HL-60 (cell line): ENCODE data around the gene TMEM266.

Source experiments
- DNase-seq, 2 experiments: peaks; one replicate each; pipeline ENCODE4 v3.0.0-alpha.2; 2010 to 2020; ENCODE audit warnings: low read depth in 1 of 2, low spot score in 1 of 2
- H3K27ac ChIP-seq: fragments of 250-450 bp; sonication (Bioruptor Pico); replicated peaks from 2 replicates; pipeline ENCODE4 v1.5.1; 2020; ENCODE audit warnings: mild to moderate bottlenecking, moderate library complexity
- H3K27me3 ChIP-seq: fragments of 250-450 bp; sonication (Bioruptor Pico); 2 replicates; pipeline ENCODE4 v1.5.1; 2021; ENCODE audit warnings: mild to moderate bottlenecking, moderate library complexity; ENCODE audit not compliant: insufficient read depth, poor library complexity, severe bottlenecking
- H3K4me3 ChIP-seq: replicated peaks from 2 replicates; pipeline ENCODE4 v1.5.1; 2011; ENCODE audit warnings: mild to moderate bottlenecking, control low read depth, low read length; ENCODE audit not compliant: insufficient read depth
- GABPA ChIP-seq: IDR thresholded peaks from 2 replicates; pipeline ENCODE4 v1.6.1; 2012; ENCODE audit warnings: low read depth
- POLR2AphosphoS5 ChIP-seq: IDR thresholded peaks from 2 replicates; pipeline ENCODE4 v1.6.1; 2012; ENCODE audit warnings: low read depth
- REST ChIP-seq: IDR thresholded peaks from 2 replicates; pipeline ENCODE4 v1.6.1; 2012; ENCODE audit warnings: low read depth; ENCODE audit not compliant: insufficient replicate concordance
- SPI1 ChIP-seq: IDR thresholded peaks from 2 replicates; pipeline ENCODE4 v1.6.1; 2012; ENCODE audit warnings: low read depth, mild to moderate bottlenecking, borderline replicate concordance
- TF ChIP-seq, protein P1 (sequence below): IDR thresholded peaks from one replicate; pipeline ENCODE4 v1.5.1; 2011; ENCODE audit warnings: low read length, control low read depth, inconsistent platforms; ENCODE audit not compliant: insufficient read depth

Gene TMEM266

DNA sequence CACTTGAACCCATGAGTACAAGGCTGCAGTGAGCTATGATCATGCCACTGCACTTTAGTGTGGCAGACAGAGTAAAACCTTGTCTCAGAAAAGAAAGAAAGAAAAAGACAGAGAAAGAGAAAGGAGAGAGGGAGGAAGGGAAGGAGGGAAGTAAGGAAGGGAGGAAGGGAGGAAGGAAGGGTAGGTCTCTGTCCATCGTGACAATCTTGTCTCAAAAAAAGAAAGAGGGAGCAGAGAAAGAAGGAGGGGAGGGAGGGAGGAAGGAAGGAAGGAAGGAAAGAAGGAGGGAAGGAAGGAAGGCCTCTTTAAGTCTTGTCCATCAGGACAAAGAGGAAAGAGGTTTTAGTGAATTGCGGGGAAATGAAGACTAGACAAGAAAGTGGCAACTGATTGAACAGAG lies 129.3 kb downstream of the TMEM266 start:
- Histone ChIP-seq H3K27me3 (no peaks in the 10 kb centered on the region), H3K4me3 (no peak overlapping the region), H3K27ac (no peak overlapping the region)
- no peak for TF ChIP-seq SPI1
- TF ChIP-seq POLR2AphosphoS5, result no peak
- no peak for TF ChIP-seq REST
- TF ChIP-seq GABPA, result no peak
- TF ChIP-seq, protein P1, sequence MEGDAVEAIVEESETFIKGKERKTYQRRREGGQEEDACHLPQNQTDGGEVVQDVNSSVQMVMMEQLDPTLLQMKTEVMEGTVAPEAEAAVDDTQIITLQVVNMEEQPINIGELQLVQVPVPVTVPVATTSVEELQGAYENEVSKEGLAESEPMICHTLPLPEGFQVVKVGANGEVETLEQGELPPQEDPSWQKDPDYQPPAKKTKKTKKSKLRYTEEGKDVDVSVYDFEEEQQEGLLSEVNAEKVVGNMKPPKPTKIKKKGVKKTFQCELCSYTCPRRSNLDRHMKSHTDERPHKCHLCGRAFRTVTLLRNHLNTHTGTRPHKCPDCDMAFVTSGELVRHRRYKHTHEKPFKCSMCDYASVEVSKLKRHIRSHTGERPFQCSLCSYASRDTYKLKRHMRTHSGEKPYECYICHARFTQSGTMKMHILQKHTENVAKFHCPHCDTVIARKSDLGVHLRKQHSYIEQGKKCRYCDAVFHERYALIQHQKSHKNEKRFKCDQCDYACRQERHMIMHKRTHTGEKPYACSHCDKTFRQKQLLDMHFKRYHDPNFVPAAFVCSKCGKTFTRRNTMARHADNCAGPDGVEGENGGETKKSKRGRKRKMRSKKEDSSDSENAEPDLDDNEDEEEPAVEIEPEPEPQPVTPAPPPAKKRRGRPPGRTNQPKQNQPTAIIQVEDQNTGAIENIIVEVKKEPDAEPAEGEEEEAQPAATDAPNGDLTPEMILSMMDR, result no peak
- no peak for DNase-seq

DNA sequence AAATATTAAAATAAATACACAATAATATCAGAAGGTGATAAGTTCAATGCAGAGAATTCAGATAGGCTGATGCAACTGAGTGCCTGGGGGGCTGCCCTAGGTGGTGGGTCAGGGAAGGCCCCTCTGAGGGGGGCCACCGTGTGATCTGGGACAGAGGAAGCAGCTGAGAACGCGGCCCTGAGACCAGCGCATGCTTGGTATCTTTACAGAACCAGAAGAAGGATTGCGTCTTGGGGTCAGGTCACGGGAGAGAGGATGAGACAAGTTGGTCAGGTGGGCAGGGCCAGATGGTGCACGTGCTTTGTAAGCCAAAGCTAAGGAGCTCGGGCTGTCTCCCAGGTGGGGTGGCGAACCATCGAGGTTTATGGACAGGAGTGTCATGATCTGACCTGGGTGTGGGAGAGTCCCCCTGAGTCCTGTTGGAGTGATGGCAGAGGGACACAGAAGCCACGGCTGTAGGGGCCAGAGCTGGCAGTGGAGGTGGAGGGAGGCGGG lies 130.3 kb downstream of the TMEM266 start:
- H3K27ac ChIP-seq, result no peak overlapping the region
- no peak overlapping the region for H3K4me3 ChIP-seq

GRCh38 chr15:76190751-76191538 lies 131.2 kb downstream of the TMEM266 start:
- TF ChIP-seq, protein P1, result peak; percentile 72
- no peak for TF ChIP-seq SPI1
- no peak for TF ChIP-seq REST
- TF ChIP-seq GABPA, result no peak
- no peak for TF ChIP-seq POLR2AphosphoS5
- no peak overlapping the region for H3K27ac ChIP-seq
- H3K27me3 ChIP-seq, result no peaks in the 10 kb centered on the region
- no peak overlapping the region for H3K4me3 ChIP-seq
- peak; percentile 45 to 76 for DNase-seq

More for the DNA sequence above, 130.3 kb downstream of the TMEM266 start:
- DNase-seq, result peak; percentile 14 to 27
- H3K27me3 ChIP-seq, result no peaks in the 10 kb centered on the region
- TF ChIP-seq POLR2AphosphoS5 (no peak), SPI1 (no peak), GABPA (no peak), REST (no peak)
- TF ChIP-seq, protein P1, result no peak
